Activated T-cell treated with anti-CD3 and anti-CD28 coated beads for 48 hours (primary cell): Measurements from ENCODE around the gene SLC4A7.
"Not testable (repeated sequence)": the region's sequence is repeated elsewhere in the genome, so short reads cannot be mapped to it uniquely, and the experiment has no call there.

Experiments used
- DNase-seq: peaks from one replicate; pipeline ENCODE4 v3.0.0-alpha.2; 2020; ENCODE audit warnings: low read depth

Gene SLC4A7

GRCh38 chr3:27360113-27361078, 123.8 kb downstream of the SLC4A7 start:
- DNase-seq, result no peak

DNA sequence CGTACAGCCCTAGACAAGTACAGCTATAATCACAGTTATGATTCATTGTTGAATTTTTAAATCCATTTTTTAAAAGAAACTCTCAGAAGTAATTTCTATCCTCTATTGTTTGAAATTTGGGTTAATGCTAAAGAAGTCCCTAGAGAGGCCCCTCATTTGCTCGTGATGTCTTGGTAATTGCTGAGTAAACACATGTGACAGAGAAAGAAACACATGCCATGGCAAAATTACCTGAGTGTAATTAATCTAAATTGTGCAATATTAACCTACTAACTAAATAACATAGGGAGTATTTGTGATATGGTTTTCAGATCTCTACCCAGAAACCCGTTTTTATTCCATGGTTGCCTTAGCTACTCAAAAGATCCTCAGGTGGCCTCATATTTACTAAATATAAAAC, 125.8 kb downstream of the SLC4A7 start:
- DNase-seq, result no peak

DNA sequence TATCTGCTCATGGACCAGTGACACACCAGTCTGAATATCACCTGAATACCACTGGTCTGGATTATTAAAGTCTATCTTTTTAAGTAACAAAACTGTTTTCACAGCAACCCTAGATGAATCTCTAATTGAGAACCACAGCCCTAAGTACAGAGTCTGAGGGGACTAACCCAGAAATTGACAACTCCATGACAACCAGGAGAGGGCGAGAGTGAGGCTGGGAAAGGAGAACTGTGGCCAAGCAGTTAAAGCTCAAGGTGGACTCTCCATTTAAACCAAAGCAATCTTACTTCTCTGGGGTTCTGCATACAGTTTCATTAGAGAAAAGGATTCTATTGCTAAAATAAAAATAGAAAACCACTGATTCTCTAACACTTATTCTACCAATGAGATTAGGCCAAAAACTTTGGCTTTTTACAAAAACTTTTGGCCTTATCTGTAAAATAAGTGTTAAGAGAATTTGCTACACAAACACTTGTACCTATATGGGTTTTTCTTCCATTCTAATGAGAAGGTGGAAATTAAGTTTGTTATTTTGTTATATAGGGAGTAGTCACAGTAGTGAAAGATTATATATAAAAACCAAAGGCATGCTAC, 126.4 kb downstream of the SLC4A7 start:
- peak; percentile 35 for DNase-seq

- DNase-seq, result no peak
These were observed 127.2 kb downstream of the SLC4A7 start for GRCh38 chr3:27356976-27357375.

DNA sequence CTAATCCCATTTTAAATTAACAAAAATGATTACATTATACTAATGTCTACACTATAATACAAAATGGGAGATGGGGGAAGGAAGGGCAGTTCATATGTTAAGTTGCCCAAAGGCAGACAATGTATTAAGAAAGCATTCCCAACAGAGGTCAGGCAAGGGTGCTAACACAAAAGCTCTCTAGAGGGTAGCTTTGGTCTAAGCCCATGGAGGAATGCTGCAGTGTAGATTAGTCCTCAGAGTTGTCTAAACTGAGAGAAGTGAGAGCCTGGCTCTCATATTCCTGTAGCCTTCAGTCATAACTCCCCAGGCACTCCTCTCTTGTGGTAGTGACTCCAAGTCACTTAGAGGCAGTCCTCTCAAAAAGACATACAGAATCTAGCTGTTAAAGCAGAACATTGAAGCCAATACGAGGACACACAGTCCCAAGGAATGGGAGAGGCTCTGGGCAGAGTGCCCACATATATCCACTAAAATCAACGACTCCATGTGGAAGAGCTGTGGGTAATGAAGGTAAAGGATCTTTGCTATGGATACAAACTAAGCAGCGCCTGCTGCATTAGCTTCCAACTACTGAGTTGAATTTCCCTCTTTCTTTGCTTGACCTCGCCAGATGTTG, 129.5 kb downstream of the SLC4A7 start:
- no peak for DNase-seq

DNA sequence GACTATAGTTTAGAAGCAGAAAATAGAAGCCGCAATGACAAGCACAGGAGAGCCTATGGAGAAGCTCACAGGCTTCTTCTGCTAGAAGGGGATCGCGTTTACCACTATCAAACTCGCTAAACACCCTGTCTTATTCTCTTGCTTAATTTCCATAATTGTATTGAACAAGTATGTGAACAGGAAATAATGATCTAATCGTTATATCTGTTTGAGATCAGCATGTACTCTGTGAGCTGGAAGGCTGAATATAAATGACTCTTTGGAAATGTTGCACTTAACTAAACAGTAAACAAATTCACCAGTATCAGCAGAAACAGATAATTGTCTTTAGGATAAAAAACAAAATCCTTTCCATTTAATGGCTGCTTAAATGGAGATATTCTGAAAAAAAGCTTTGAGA, 130.0 kb downstream of the SLC4A7 start:
- no peak for DNase-seq

- DNase-seq, result no peak
These were observed 131.0 kb downstream of the SLC4A7 start for GRCh38 chr3:27353221-27353620.

- no peak for DNase-seq
These were observed 132.1 kb downstream of the SLC4A7 start for GRCh38 chr3:27352047-27352446.

DNA sequence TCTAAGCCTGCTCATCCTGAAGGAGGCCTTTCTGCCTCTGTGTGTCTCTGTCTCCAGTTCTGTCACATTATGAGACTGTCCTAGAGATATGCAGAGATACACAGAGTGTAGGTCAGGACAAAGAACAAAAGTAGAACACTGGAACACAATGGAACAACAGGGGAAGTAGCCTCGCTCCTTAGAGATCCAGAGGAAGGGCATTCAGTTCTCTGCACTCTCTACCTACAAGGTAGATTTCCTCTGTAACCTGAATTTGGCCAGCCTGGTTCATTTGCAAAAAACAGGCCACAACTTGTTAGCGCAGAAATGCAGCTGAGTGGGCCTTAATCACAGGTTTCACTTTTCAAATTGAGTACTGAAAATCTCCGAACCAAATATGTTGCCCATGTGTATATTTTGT, 134.4 kb downstream of the SLC4A7 start:
- no peak for DNase-seq

DNA sequence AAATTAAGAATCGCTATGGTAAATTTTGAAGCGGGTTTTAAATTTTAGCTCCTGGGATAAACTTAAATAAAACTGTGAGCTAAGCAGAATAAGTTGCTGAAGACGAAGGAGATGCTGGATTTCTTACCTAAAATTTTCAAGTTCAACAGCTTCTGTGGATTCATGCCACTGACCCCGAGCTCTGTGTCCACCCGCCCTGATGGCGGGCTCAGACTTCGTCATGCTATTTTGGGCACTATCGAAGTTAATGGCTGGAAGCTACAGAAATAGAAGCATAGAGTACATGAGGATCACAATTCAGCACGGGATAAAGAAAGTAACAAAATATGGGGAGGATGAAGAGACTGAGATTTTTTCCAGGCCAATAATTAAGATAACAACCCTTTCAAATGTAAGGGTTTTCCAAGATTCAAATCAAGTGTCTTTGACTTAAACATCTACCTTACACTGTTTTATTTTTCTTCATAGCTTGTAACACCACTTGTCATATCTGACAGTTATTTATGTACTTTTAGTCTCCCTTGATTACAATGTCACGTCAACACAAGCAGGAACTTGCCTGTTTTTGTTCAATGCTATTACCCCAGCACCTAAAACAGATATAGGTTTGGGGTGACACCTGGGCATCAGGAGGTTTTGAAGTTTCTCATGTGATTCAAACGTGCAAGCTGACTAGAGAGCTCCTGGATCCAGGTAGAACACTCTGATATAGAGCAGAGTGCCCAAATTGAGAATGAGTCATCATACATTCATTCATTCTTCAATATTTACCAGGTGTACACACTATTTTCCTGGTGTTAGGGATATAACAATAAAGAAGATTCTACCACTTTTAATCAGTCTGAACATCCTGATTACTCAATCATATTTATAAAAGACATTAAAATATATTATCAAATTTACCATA, 138.0 kb downstream of the SLC4A7 start:
- no peak for DNase-seq

- no peak for DNase-seq
These were observed 138.7 kb downstream of the SLC4A7 start for GRCh38 chr3:27345493-27345892.

GRCh38 chr3:27345045-27345444, 139.1 kb downstream of the SLC4A7 start:
- no peak for DNase-seq

- no peak for DNase-seq
These were observed 140.0 kb downstream of the SLC4A7 start for GRCh38 chr3:27344192-27344591.

DNA sequence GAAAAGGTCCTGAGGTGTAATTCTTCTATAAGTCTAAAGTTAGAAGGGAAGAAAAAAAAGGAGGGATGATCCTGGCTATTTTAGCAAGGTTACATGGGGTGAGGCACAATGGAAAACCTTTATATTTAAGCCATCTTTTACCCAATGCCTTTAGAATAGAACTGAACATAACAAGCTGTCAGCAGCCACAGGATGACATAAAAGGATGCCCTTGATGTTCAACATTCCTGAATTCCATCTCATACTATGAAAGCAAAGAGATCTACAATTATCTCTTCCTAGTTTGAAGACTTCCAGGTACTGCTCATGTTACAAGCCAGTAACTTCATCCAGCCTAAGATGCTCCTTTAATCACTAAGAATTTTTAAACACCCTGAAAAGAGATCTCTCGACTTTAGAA, 141.9 kb downstream of the SLC4A7 start:
- DNase-seq, result no peak

DNA sequence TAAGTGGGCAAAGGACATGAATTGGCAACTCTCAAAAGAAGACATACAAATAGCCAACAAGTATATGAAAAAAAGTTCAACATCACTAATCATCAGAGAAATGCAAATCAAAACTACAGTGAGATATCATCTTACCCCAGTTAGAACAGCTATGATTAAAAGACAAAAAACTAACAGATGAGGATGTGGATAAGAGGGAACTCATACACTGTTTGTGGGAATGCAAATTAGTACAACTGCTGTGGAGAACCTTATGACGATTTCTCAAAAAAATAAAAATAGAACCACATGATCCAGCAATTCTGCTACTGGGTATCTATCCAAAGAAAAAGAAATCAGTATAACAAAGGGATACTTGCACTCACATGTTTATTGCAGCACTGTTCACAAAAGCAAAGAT, 143.7 kb downstream of the SLC4A7 start:
- DNase-seq, result no peak

DNA sequence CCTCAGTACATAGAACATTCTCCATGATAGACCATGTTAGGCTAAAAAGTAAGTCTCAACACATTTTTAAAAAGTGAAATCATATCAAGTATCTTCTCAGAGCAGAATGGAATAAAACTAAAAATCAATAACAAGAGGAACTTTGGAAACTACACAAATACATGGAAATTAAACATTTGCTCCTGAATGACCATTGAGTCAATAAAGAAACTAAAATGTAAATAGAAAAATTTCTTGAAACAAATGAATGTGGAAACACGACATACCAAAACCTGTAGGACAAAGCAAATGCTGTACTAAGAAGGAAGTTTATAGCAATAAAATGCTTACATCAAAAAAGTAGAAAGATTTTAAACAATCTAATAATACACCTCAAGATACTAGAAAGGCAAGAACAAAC, 148.6 kb downstream of the SLC4A7 start:
- no peak for DNase-seq

GRCh38 chr3:27333843-27334242, 150.3 kb downstream of the SLC4A7 start:
- DNase-seq, result no peak

DNA sequence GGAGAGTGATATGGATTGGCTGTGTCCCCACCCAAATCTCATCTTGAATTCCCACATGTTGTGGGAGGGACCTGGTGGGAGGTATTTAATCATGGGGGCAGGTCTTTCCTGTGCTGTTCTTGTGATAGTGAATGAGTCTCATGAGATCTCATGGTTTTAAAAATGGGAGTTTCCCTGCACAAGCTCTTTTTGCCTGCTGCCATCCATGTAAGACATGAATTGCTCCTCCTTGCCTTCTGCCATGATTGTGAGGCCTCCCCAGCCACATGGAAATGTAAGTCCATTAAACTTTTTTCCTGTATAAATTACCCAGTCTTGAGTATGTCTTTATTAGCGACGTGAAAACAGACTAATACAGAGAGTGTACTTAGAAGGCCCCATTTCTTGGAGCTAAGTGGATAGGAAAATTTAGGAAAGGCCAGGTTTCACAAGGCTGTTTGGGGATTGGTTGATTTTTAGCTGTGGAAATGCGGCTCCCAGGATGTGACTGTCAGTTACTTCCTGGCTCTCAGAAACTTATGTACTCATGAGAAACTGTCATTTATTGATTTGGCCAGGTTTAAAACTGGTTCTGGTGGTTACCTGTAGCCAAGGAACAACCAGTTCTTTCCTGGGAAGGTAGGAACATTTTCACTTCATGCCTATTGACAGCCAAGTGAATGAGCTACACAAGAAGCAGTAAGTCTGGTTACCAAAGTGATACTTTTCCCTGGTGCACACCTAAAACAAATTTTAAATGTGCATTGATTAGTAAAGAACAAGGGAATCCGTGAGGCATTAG, 155.0 kb downstream of the SLC4A7 start:
- DNase-seq, result not testable (repeated sequence)

GRCh38 chr3:27326629-27327545, 157.3 kb downstream of the SLC4A7 start:
- no peak for DNase-seq

- DNase-seq, result no peak
These were observed 158.0 kb downstream of the SLC4A7 start for GRCh38 chr3:27326202-27326601.
